ENCODE data around the gene HBG2.

Gene HBG2

DNA sequence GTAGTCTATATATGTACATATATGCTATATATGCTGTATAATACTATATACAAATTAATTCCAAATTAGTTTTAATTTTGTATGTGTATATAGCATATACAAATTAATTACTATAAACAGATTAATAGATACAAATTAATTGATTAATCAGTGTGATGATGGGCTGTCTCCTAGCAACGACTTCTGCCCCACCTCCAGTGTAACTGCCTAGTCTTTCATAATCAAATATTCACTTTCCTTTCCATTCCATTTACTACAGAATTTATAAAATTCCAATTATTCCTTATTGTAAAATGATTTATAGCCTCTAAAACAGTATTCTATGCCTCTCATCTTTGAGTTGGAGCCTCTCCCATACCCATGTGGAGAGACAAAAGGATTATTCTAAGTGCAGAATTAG is 21.3 kb downstream of the HBG2 start:
- H3K36me3 ChIP-seq (ENCODE audit: control insufficient read depth, insufficient read depth, low read length) = no peaks in the 10 kb centered on the region
- no peaks in the 10 kb centered on the region for H3K27me3 ChIP-seq (ENCODE audit: control insufficient read depth, insufficient read depth, low read length)
- H3K9me3 ChIP-seq (ENCODE audit: control insufficient read depth, insufficient read depth, low read length) = no peaks in the 10 kb centered on the region
- no peaks in the 10 kb centered on the region for H3K4me1 ChIP-seq (ENCODE audit: control insufficient read depth, insufficient read depth, low read length)
- H3K4me3 ChIP-seq (ENCODE audit: low read depth, low read length) = no peak overlapping the region
- H3K9ac ChIP-seq (ENCODE audit: low read depth, low read length) = no peak overlapping the region

DNA sequence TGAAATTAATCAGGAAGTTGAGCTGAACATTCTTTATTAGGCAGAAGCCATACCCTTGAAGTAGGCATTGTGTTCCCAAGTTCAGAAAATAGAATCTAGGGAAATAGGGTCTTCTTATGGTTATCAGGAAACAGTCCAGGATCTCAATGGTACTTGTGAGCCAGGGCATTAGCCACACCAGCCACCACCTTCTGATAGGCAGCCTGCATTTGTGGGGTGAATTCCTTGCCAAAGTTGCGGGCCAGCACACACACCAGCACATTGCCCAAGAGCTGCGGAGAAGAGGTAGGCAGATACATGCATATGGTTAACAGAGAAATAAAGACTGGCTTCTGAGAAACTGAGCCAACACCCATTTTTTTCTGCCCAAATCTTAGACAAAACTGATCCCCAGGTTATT is 21.8 kb downstream of the HBG2 start:
- Histone ChIP-seq H3K4me3 (ENCODE audit: low read depth, low read length) (no peak overlapping the region), H3K27me3 (ENCODE audit: control insufficient read depth, insufficient read depth, low read length) (no peaks in the 10 kb centered on the region), H3K9me3 (ENCODE audit: control insufficient read depth, insufficient read depth, low read length) (no peaks in the 10 kb centered on the region), H3K9ac (ENCODE audit: low read depth, low read length) (no peak overlapping the region), H3K4me1 (ENCODE audit: control insufficient read depth, insufficient read depth, low read length) (no peaks in the 10 kb centered on the region), H3K36me3 (ENCODE audit: control insufficient read depth, insufficient read depth, low read length) (no peaks in the 10 kb centered on the region)

GRCh38 chr11:5232176-5232575 is 22.4 kb downstream of the HBG2 start:
- no peak overlapping the region for H3K9ac ChIP-seq (ENCODE audit: low read depth, low read length)
- H3K36me3 ChIP-seq (ENCODE audit: control insufficient read depth, insufficient read depth, low read length) = no peaks in the 10 kb centered on the region
- H3K9me3 ChIP-seq (ENCODE audit: control insufficient read depth, insufficient read depth, low read length) = no peaks in the 10 kb centered on the region
- H3K27me3 ChIP-seq (ENCODE audit: control insufficient read depth, insufficient read depth, low read length) = no peaks in the 10 kb centered on the region
- H3K4me3 ChIP-seq (ENCODE audit: low read depth, low read length) = no peak overlapping the region
- no peaks in the 10 kb centered on the region for H3K4me1 ChIP-seq (ENCODE audit: control insufficient read depth, insufficient read depth, low read length)

DNA sequence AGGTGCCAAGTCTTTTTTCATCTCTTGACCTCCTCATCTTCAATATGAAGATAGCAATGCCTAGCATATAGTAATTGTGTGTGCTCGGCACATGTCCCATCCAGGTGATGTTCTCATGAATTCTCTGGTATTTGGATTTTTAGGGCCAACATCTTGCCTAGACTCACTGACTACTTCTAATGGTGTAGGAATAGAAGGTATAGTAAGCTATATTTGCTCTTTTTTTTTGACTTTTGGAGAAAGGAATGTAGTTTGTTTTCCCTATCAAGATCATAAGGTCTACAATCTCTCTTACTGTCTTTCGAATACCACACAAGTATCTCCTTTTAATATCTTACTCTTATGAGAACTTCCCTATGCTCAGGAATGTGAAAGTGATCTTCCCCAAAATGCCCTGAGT is 23.5 kb downstream of the HBG2 start:
- Histone ChIP-seq H3K4me3 (ENCODE audit: low read depth, low read length) (no peak overlapping the region), H3K9ac (ENCODE audit: low read depth, low read length) (no peak overlapping the region), H3K4me1 (ENCODE audit: control insufficient read depth, insufficient read depth, low read length) (no peaks in the 10 kb centered on the region), H3K27me3 (ENCODE audit: control insufficient read depth, insufficient read depth, low read length) (no peaks in the 10 kb centered on the region), H3K9me3 (ENCODE audit: control insufficient read depth, insufficient read depth, low read length) (no peaks in the 10 kb centered on the region), H3K36me3 (ENCODE audit: control insufficient read depth, insufficient read depth, low read length) (no peaks in the 10 kb centered on the region)

DNA sequence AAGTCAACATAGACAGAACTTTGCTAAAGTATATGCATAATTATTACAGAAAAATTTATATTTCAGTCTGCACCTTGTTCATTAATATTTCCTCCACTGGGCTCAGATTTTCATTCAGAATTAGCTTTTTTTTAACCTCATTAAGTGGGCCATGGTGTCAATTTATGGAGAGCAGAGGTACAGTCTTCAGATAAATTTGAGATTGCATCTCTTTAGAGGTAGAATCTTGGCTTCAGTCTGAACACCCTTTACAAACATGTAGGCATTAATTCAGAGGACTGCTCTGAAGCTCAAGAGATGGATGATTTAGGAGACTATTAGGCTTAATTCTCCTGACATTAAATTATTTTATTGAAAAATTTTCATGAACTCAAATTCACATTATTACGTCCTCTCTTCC is 24.3 kb downstream of the HBG2 start:
- Histone ChIP-seq H3K36me3 (ENCODE audit: control insufficient read depth, insufficient read depth, low read length) (no peaks in the 10 kb centered on the region), H3K4me3 (ENCODE audit: low read depth, low read length) (no peak overlapping the region), H3K4me1 (ENCODE audit: control insufficient read depth, insufficient read depth, low read length) (no peaks in the 10 kb centered on the region), H3K9ac (ENCODE audit: low read depth, low read length) (no peak overlapping the region), H3K9me3 (ENCODE audit: control insufficient read depth, insufficient read depth, low read length) (no peaks in the 10 kb centered on the region), H3K27me3 (ENCODE audit: control insufficient read depth, insufficient read depth, low read length) (no peaks in the 10 kb centered on the region)

- Histone ChIP-seq H3K4me1 (ENCODE audit: control insufficient read depth, insufficient read depth, low read length) (no peaks in the 10 kb centered on the region), H3K36me3 (ENCODE audit: control insufficient read depth, insufficient read depth, low read length) (no peaks in the 10 kb centered on the region), H3K4me3 (ENCODE audit: low read depth, low read length) (no peak overlapping the region), H3K9me3 (ENCODE audit: control insufficient read depth, insufficient read depth, low read length) (no peaks in the 10 kb centered on the region), H3K27me3 (ENCODE audit: control insufficient read depth, insufficient read depth, low read length) (no peaks in the 10 kb centered on the region), H3K9ac (ENCODE audit: low read depth, low read length) (no peak overlapping the region)
Measured at GRCh38 chr11:5229796-5230195, 24.8 kb downstream of the HBG2 start.

DNA sequence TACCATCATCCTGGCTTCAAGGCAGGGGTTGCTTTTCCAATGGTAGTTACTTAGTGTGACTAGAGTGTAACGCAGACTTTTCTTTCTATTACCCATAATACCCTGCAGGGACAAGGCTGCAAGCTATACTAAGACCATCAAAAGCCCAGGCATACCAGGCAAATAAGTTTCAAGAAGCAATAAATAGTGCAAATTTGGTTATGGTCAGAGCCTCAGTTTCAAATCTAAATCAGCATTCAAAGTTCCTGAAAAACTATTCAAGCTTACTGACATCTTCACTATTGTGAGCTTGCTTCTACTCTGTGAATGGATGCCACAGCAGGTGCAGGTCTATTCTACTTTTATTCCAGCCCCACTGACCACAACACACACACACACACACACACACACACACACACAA is 25.2 kb downstream of the HBG2 start:
- Histone ChIP-seq H3K4me3 (ENCODE audit: low read depth, low read length) (no peak overlapping the region), H3K4me1 (ENCODE audit: control insufficient read depth, insufficient read depth, low read length) (no peaks in the 10 kb centered on the region), H3K27me3 (ENCODE audit: control insufficient read depth, insufficient read depth, low read length) (no peaks in the 10 kb centered on the region), H3K9me3 (ENCODE audit: control insufficient read depth, insufficient read depth, low read length) (no peaks in the 10 kb centered on the region), H3K36me3 (ENCODE audit: control insufficient read depth, insufficient read depth, low read length) (no peaks in the 10 kb centered on the region), H3K9ac (ENCODE audit: low read depth, low read length) (no peak overlapping the region)

GRCh38 chr11:5228124-5228523 is 26.5 kb downstream of the HBG2 start:
- no peak overlapping the region for H3K4me3 ChIP-seq (ENCODE audit: low read depth, low read length)
- no peaks in the 10 kb centered on the region for H3K27me3 ChIP-seq (ENCODE audit: control insufficient read depth, insufficient read depth, low read length)
- no peaks in the 10 kb centered on the region for H3K36me3 ChIP-seq (ENCODE audit: control insufficient read depth, insufficient read depth, low read length)
- H3K9ac ChIP-seq (ENCODE audit: low read depth, low read length) = no peak overlapping the region
- no peaks in the 10 kb centered on the region for H3K4me1 ChIP-seq (ENCODE audit: control insufficient read depth, insufficient read depth, low read length)
- H3K9me3 ChIP-seq (ENCODE audit: control insufficient read depth, insufficient read depth, low read length) = no peaks in the 10 kb centered on the region

GRCh38 chr11:5227681-5228080 is 26.9 kb downstream of the HBG2 start:
- Histone ChIP-seq H3K27me3 (ENCODE audit: control insufficient read depth, insufficient read depth, low read length) (no peaks in the 10 kb centered on the region), H3K4me3 (ENCODE audit: low read depth, low read length) (no peak overlapping the region), H3K9ac (ENCODE audit: low read depth, low read length) (no peak overlapping the region)

DNA sequence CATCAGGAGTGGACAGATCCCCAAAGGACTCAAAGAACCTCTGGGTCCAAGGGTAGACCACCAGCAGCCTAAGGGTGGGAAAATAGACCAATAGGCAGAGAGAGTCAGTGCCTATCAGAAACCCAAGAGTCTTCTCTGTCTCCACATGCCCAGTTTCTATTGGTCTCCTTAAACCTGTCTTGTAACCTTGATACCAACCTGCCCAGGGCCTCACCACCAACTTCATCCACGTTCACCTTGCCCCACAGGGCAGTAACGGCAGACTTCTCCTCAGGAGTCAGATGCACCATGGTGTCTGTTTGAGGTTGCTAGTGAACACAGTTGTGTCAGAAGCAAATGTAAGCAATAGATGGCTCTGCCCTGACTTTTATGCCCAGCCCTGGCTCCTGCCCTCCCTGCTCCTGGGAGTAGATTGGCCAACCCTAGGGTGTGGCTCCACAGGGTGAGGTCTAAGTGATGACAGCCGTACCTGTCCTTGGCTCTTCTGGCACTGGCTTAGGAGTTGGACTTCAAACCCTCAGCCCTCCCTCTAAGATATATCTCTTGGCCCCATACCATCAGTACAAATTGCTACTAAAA is 27.8 kb downstream of the HBG2 start, which contains the start of gene HBB:
Gene HBB (minus strand): TSS at position 340 of the 579 bp plus-strand sequence. CDS start 50 bp downstream, at position 290.
- no peaks in the 10 kb centered on the region for H3K9me3 ChIP-seq (ENCODE audit: control insufficient read depth, insufficient read depth, low read length)
- no peak within 1 kb of the TSS for H3K9ac ChIP-seq (ENCODE audit: low read depth, low read length)
- H3K27me3 ChIP-seq (ENCODE audit: control insufficient read depth, insufficient read depth, low read length) = no peaks in the 10 kb centered on the region
- no peak within 1 kb of the TSS for H3K4me3 ChIP-seq (ENCODE audit: low read depth, low read length)
- H3K4me1 ChIP-seq (ENCODE audit: control insufficient read depth, insufficient read depth, low read length) = no peaks in the 10 kb centered on the region
- H3K36me3 ChIP-seq (ENCODE audit: control insufficient read depth, insufficient read depth, low read length) = no peaks in the 10 kb centered on the region

More at GRCh38 chr11:5227681-5228080, 26.9 kb downstream of the HBG2 start:
- no peaks in the 10 kb centered on the region for H3K4me1 ChIP-seq (ENCODE audit: control insufficient read depth, insufficient read depth, low read length)
- no peaks in the 10 kb centered on the region for H3K36me3 ChIP-seq (ENCODE audit: control insufficient read depth, insufficient read depth, low read length)
- H3K9me3 ChIP-seq (ENCODE audit: control insufficient read depth, insufficient read depth, low read length) = no peaks in the 10 kb centered on the region

- H3K9ac ChIP-seq (ENCODE audit: low read depth, low read length) = no peak overlapping the region
- no peaks in the 10 kb centered on the region for H3K9me3 ChIP-seq (ENCODE audit: control insufficient read depth, insufficient read depth, low read length)
- no peaks in the 10 kb centered on the region for H3K4me1 ChIP-seq (ENCODE audit: control insufficient read depth, insufficient read depth, low read length)
- no peaks in the 10 kb centered on the region for H3K27me3 ChIP-seq (ENCODE audit: control insufficient read depth, insufficient read depth, low read length)
- H3K4me3 ChIP-seq (ENCODE audit: low read depth, low read length) = no peak overlapping the region
- H3K36me3 ChIP-seq (ENCODE audit: control insufficient read depth, insufficient read depth, low read length) = no peaks in the 10 kb centered on the region
Measured at GRCh38 chr11:5225480-5225871, 29.1 kb downstream of the HBG2 start.

DNA sequence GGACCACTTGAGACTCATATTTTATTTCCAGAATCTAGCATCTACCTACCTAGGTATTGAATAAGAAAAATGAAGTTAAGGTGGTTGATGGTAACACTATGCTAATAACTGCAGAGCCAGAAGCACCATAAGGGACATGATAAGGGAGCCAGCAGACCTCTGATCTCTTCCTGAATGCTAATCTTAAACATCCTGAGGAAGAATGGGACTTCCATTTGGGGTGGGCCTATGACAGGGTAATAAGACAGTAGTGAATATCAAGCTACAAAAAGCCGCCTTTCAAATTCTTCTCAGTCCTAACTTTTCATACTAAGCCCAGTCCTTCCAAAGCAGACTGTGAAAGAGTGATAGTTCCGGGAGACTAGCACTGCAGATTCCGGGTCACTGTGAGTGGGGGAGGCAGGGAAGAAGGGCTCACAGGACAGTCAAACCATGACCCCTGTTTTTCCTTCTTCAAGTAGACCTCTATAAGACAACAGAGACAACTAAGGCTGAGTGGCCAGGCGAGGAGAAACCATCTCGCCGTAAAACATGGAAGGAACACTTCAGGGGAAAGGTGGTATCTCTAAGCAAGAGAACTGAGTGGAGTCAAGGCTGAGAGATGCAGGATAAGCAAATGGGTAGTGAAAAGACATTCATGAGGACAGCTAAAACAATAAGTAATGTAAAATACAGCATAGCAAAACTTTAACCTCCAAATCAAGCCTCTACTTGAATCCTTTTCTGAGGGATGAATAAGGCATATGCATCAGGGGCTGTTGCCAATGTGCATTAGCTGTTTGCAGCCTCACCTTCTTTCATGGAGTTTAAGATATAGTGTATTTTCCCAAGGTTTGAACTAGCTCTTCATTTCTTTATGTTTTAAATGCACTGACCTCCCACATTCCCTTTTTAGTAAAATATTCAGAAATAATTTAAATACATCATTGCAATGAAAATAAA is 29.8 kb downstream of the HBG2 start:
- no peak overlapping the region for H3K9ac ChIP-seq (ENCODE audit: low read depth, low read length)
- no peaks in the 10 kb centered on the region for H3K9me3 ChIP-seq (ENCODE audit: control insufficient read depth, insufficient read depth, low read length)
- H3K27me3 ChIP-seq (ENCODE audit: control insufficient read depth, insufficient read depth, low read length) = no peaks in the 10 kb centered on the region
- H3K36me3 ChIP-seq (ENCODE audit: control insufficient read depth, insufficient read depth, low read length) = no peaks in the 10 kb centered on the region
- no peaks in the 10 kb centered on the region for H3K4me1 ChIP-seq (ENCODE audit: control insufficient read depth, insufficient read depth, low read length)
- no peak overlapping the region for H3K4me3 ChIP-seq (ENCODE audit: low read depth, low read length)
